PC-3 (cell line): ENCODE results near the gene ROGDI.

Source experiments
- EZH2 ChIP-seq: fragments of 300-600 bp; sonication (generic); IDR thresholded peaks from one replicate; pipeline ENCODE4 v1.6.1; 2017; ENCODE audit warnings: antibody characterized with exemption, mild to moderate bottlenecking, low read length; ENCODE audit not compliant: unreplicated experiment
- EZH2phosphoT487 ChIP-seq: fragments of 300-600 bp; sonication (generic); IDR thresholded peaks from 2 replicates; pipeline ENCODE4 v1.6.1; 2018; ENCODE audit warnings: mild to moderate bottlenecking, antibody characterized with exemption, low read length, borderline replicate concordance
- TF ChIP-seq, protein P1 (sequence below): fragments of 300-600 bp; sonication (generic); conservative IDR thresholded peaks from 2 replicates; pipeline ENCODE4 v1.5.1; 2017; ENCODE audit warnings: antibody characterized with exemption, low read depth, mild to moderate bottlenecking, low read length

DNA sequence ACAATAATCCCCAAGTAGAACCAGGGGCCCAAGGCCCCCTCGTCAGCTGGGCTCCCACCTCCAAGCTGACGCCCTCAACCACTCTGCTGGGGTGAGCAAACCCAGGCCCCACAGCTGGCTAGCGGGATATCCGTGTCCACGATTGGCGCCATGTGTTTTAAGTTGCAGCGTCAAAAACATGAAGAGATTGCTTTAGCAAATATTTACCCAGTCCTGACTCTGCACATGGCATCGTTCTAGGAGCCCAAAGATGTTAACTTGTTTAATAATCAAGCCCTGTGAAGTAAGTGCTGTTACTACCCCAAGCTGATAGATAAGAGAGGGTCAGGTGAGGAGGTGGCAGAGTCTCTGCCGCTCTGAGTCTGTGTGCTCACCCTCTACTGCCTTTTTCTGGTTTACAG is 13.9 kb downstream of the ROGDI start:
- TF ChIP-seq, protein P1, sequence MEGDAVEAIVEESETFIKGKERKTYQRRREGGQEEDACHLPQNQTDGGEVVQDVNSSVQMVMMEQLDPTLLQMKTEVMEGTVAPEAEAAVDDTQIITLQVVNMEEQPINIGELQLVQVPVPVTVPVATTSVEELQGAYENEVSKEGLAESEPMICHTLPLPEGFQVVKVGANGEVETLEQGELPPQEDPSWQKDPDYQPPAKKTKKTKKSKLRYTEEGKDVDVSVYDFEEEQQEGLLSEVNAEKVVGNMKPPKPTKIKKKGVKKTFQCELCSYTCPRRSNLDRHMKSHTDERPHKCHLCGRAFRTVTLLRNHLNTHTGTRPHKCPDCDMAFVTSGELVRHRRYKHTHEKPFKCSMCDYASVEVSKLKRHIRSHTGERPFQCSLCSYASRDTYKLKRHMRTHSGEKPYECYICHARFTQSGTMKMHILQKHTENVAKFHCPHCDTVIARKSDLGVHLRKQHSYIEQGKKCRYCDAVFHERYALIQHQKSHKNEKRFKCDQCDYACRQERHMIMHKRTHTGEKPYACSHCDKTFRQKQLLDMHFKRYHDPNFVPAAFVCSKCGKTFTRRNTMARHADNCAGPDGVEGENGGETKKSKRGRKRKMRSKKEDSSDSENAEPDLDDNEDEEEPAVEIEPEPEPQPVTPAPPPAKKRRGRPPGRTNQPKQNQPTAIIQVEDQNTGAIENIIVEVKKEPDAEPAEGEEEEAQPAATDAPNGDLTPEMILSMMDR = no peak
- TF ChIP-seq EZH2 = no peak
- no peak for TF ChIP-seq EZH2phosphoT487
